HEK293 (cell line): ENCODE data around the gene ZSCAN12.

Experiments
- GLI4 ChIP-seq: fragments of 450-650 bp; formaldehyde crosslinking; IDR thresholded peaks from 2 replicates; pipeline ENCODE4 v1.5.1; 2016; ENCODE audit warnings: missing biosample characterization, missing genetic modification characterization
- GLIS2 ChIP-seq: fragments of 450-650 bp; formaldehyde crosslinking; IDR thresholded peaks from 2 replicates; pipeline ENCODE4 v1.5.1; 2016; ENCODE audit warnings: missing biosample characterization, missing genetic modification characterization
- KLF8 ChIP-seq: fragments of 450-650 bp; formaldehyde crosslinking; IDR thresholded peaks from 2 replicates; pipeline ENCODE4 v1.5.1; 2016; ENCODE audit warnings: missing biosample characterization, missing genetic modification characterization
- MYNN ChIP-seq: fragments of 450-650 bp; formaldehyde crosslinking; IDR thresholded peaks from 2 replicates; pipeline ENCODE4 v1.5.1; 2016; ENCODE audit warnings: missing biosample characterization, missing genetic modification characterization, borderline replicate concordance
- REPIN1 ChIP-seq: fragments of 450-650 bp; formaldehyde crosslinking; IDR thresholded peaks from 2 replicates; pipeline ENCODE4 v1.5.1; 2017; ENCODE audit warnings: missing biosample characterization, missing genetic modification characterization, low read depth
- SETDB1 ChIP-seq: IDR thresholded peaks from one replicate; pipeline ENCODE4 v1.6.1; 2017; ENCODE audit warnings: mild to moderate bottlenecking, low read length, moderate library complexity, mixed read lengths; ENCODE audit not compliant: insufficient read length
- SP3 ChIP-seq: fragments of 450-650 bp; formaldehyde crosslinking; IDR thresholded peaks from 2 replicates; pipeline ENCODE4 v1.5.1; 2016; ENCODE audit warnings: missing biosample characterization, missing genetic modification characterization
- WT1 ChIP-seq: fragments of 450-650 bp; formaldehyde crosslinking; IDR thresholded peaks from 2 replicates; pipeline ENCODE4 v1.5.1; 2016; ENCODE audit warnings: missing biosample characterization, missing genetic modification characterization
- YY1 ChIP-seq: fragments of 450-650 bp; formaldehyde crosslinking; IDR thresholded peaks from 2 replicates; pipeline ENCODE4 v1.5.1; 2018; ENCODE audit warnings: missing biosample characterization, missing genetic modification characterization
- ZBTB8A ChIP-seq: fragments of 450-650 bp; formaldehyde crosslinking; IDR thresholded peaks from 2 replicates; pipeline ENCODE4 v1.5.1; 2016; ENCODE audit warnings: missing biosample characterization, missing genetic modification characterization
- ZEB2 ChIP-seq: fragments of 450-650 bp; formaldehyde crosslinking; IDR thresholded peaks from 2 replicates; pipeline ENCODE4 v1.5.1; 2016; ENCODE audit warnings: missing biosample characterization, missing genetic modification characterization
- ZFP37 ChIP-seq: fragments of 450-650 bp; formaldehyde crosslinking; IDR thresholded peaks from 2 replicates; pipeline ENCODE4 v1.5.1; 2016; ENCODE audit warnings: missing biosample characterization, missing genetic modification characterization
- ZNF169 ChIP-seq: fragments of 450-650 bp; formaldehyde crosslinking; IDR thresholded peaks from 2 replicates; pipeline ENCODE4 v1.5.1; 2016; ENCODE audit warnings: missing biosample characterization, missing genetic modification characterization
- ZNF184 ChIP-seq: fragments of 450-650 bp; IDR thresholded peaks from 2 replicates; pipeline ENCODE4 v1.5.1; 2018; ENCODE audit warnings: missing biosample characterization, mild to moderate bottlenecking, missing genetic modification characterization
- ZNF202 ChIP-seq: fragments of 450-650 bp; formaldehyde crosslinking; IDR thresholded peaks from 2 replicates; pipeline ENCODE4 v1.5.1; 2016; ENCODE audit warnings: missing biosample characterization, missing genetic modification characterization, borderline replicate concordance
- ZNF214 ChIP-seq: fragments of 450-650 bp; formaldehyde crosslinking; IDR thresholded peaks from 2 replicates; pipeline ENCODE4 v1.5.1; 2017; ENCODE audit warnings: missing biosample characterization, mild to moderate bottlenecking, missing genetic modification characterization, borderline replicate concordance
- ZNF266 ChIP-seq: fragments of 450-650 bp; formaldehyde crosslinking; IDR thresholded peaks from 2 replicates; pipeline ENCODE4 v1.5.1; 2016; ENCODE audit warnings: missing biosample characterization, missing genetic modification characterization, low read depth
- ZNF274 ChIP-seq, 2 experiments: fragments of 200-500 bp in 1 of 2; fragments of 450-650 bp in 1 of 2; sonication (Bioruptor generic) in 1 of 2; formaldehyde crosslinking in 1 of 2; IDR thresholded peaks; 2 replicates each; pipeline versions ENCODE4 v1.5.1 to v1.6.1; 2014 to 2016; ENCODE audit warnings: borderline replicate concordance in 1 of 2, inconsistent platforms in 1 of 2, low read length in 1 of 2, missing biosample characterization in 1 of 2, missing genetic modification characterization in 1 of 2
- ZNF394 ChIP-seq: fragments of 450-650 bp; formaldehyde crosslinking; IDR thresholded peaks from 2 replicates; pipeline ENCODE4 v1.5.1; 2016; ENCODE audit warnings: missing biosample characterization, missing genetic modification characterization, mild to moderate bottlenecking, moderate library complexity, borderline replicate concordance
- ZNF433 ChIP-seq: fragments of 450-650 bp; formaldehyde crosslinking; IDR thresholded peaks from 2 replicates; pipeline ENCODE4 v1.5.1; 2016; ENCODE audit warnings: missing biosample characterization, missing genetic modification characterization, low read depth
- ZNF629 ChIP-seq: fragments of 450-650 bp; formaldehyde crosslinking; IDR thresholded peaks from 2 replicates; pipeline ENCODE4 v1.5.1; 2017; ENCODE audit warnings: missing biosample characterization, missing genetic modification characterization
- ZNF776 ChIP-seq: fragments of 450-650 bp; formaldehyde crosslinking; IDR thresholded peaks from 2 replicates; pipeline ENCODE4 v1.5.0; 2017; ENCODE audit warnings: missing biosample characterization, missing genetic modification characterization, borderline replicate concordance
- ZNF837 ChIP-seq: fragments of 450-650 bp; formaldehyde crosslinking; IDR thresholded peaks from 2 replicates; pipeline ENCODE4 v1.5.1; 2016; ENCODE audit warnings: missing biosample characterization, missing genetic modification characterization
- ZSCAN30 ChIP-seq: fragments of 450-650 bp; IDR thresholded peaks from 2 replicates; pipeline ENCODE4 v1.5.1; 2018; ENCODE audit warnings: missing biosample characterization, mild to moderate bottlenecking, missing genetic modification characterization, moderate library complexity
- TF ChIP-seq, protein P1 (sequence below): fragments of 450-650 bp; formaldehyde crosslinking; IDR thresholded peaks from 2 replicates; pipeline ENCODE4 v1.5.1; 2016; ENCODE audit warnings: missing biosample characterization, missing genetic modification characterization, borderline replicate concordance
- TF ChIP-seq, protein P2 (sequence below): fragments of 450-650 bp; formaldehyde crosslinking; IDR thresholded peaks from 2 replicates; pipeline ENCODE4 v1.5.1; 2016; ENCODE audit warnings: missing biosample characterization, missing genetic modification characterization
- TF ChIP-seq, protein P3 (sequence below): fragments of 450-650 bp; formaldehyde crosslinking; IDR thresholded peaks from 2 replicates; pipeline ENCODE4 v1.5.1; 2017; ENCODE audit warnings: missing biosample characterization, missing genetic modification characterization
- TF ChIP-seq, protein P4 (sequence below): fragments of 450-650 bp; formaldehyde crosslinking; IDR thresholded peaks from 2 replicates; pipeline ENCODE4 v1.5.1; 2016; ENCODE audit warnings: missing biosample characterization, missing genetic modification characterization
- TF ChIP-seq, protein P5 (sequence below): fragments of 450-650 bp; formaldehyde crosslinking; IDR thresholded peaks from 2 replicates; pipeline ENCODE4 v1.5.1; 2016; ENCODE audit warnings: missing biosample characterization, missing genetic modification characterization

ZSCAN12 gene

DNA sequence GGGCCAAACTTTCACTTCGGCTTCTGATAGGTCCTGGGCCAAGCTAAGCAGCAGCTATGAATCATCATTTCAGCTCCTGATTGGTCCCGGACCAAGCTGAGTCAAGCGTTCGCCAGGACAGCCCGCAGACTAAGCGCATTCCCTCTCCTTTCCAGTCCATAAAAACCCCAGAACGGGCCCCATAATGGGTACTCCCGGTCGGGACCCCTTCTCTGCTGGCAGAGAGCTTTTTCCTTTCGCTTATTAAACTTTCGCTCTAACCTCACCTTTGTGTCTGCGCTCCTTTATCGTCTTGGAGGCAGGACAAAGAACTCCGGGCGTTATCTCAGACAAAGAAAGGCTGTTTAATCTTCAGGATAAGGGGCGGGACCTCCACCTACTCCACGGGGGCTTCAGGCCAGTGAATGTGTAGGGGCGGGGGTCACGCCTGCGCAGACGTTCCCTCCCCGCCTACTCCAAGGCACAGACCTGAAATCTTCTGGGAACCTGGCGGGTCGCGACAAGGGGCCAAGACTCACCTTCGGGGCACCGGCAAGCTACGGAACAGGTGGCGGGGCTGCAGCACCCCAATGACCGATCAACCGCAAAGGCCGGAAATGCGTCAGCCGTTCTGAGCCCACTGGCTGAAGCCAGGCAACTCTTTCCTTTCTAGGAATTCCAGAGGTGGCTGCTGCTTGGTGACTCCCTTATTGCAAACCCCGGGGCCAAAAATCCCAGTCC is 63.8 kb downstream of the ZSCAN12 start, which contains the start of gene ZSCAN31 (continued):
- no peak for TF ChIP-seq GLI4 (tag by site-specific recombination)
- no peak for TF ChIP-seq ZNF214
- no peak for TF ChIP-seq ZNF266 (tag by site-specific recombination)
- TF ChIP-seq KLF8: peak; percentile 57; the same call in 1 of the 2 replicates
- peak; percentile 69 for TF ChIP-seq SP3 (tag by site-specific recombination)
- peak; percentile 38 for TF ChIP-seq SETDB1
- TF ChIP-seq, protein P1, sequence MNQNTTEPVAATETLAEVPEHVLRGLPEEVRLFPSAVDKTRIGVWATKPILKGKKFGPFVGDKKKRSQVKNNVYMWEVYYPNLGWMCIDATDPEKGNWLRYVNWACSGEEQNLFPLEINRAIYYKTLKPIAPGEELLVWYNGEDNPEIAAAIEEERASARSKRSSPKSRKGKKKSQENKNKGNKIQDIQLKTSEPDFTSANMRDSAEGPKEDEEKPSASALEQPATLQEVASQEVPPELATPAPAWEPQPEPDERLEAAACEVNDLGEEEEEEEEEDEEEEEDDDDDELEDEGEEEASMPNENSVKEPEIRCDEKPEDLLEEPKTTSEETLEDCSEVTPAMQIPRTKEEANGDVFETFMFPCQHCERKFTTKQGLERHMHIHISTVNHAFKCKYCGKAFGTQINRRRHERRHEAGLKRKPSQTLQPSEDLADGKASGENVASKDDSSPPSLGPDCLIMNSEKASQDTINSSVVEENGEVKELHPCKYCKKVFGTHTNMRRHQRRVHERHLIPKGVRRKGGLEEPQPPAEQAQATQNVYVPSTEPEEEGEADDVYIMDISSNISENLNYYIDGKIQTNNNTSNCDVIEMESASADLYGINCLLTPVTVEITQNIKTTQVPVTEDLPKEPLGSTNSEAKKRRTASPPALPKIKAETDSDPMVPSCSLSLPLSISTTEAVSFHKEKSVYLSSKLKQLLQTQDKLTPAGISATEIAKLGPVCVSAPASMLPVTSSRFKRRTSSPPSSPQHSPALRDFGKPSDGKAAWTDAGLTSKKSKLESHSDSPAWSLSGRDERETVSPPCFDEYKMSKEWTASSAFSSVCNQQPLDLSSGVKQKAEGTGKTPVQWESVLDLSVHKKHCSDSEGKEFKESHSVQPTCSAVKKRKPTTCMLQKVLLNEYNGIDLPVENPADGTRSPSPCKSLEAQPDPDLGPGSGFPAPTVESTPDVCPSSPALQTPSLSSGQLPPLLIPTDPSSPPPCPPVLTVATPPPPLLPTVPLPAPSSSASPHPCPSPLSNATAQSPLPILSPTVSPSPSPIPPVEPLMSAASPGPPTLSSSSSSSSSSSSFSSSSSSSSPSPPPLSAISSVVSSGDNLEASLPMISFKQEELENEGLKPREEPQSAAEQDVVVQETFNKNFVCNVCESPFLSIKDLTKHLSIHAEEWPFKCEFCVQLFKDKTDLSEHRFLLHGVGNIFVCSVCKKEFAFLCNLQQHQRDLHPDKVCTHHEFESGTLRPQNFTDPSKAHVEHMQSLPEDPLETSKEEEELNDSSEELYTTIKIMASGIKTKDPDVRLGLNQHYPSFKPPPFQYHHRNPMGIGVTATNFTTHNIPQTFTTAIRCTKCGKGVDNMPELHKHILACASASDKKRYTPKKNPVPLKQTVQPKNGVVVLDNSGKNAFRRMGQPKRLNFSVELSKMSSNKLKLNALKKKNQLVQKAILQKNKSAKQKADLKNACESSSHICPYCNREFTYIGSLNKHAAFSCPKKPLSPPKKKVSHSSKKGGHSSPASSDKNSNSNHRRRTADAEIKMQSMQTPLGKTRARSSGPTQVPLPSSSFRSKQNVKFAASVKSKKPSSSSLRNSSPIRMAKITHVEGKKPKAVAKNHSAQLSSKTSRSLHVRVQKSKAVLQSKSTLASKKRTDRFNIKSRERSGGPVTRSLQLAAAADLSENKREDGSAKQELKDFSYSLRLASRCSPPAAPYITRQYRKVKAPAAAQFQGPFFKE (tag by site-specific recombination): no peak
- TF ChIP-seq, protein P2, sequence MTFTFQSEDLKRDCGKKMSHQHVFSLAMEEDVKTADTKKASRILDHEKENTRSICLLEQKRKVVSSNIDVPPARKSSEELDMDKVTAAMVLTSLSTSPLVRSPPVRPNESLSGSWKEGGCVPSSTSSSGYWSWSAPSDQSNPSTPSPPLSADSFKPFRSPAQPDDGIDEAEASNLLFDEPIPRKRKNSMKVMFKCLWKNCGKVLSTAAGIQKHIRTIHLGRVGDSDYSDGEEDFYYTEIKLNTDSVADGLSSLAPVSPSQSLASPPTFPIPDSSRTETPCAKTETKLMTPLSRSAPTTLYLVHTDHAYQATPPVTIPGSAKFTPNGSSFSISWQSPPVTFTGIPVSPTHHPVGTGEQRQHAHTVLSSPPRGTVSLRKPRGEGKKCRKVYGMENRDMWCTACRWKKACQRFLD (tag by site-specific recombination): no peak
- 0 out of 2 replicates have a peak, but pooled peaks have one; percentile 47 for TF ChIP-seq ZNF394 (tag by site-specific recombination)
- peak; percentile 76 for TF ChIP-seq ZBTB8A
- TF ChIP-seq ZSCAN30 (tag by site-specific recombination): peak; percentile 79
- no peak for TF ChIP-seq ZFP37 (tag by site-specific recombination)
- TF ChIP-seq WT1 (tag by site-specific recombination): peak; percentile 34; the same call in 1 of the 2 replicates
- TF ChIP-seq, protein P3, sequence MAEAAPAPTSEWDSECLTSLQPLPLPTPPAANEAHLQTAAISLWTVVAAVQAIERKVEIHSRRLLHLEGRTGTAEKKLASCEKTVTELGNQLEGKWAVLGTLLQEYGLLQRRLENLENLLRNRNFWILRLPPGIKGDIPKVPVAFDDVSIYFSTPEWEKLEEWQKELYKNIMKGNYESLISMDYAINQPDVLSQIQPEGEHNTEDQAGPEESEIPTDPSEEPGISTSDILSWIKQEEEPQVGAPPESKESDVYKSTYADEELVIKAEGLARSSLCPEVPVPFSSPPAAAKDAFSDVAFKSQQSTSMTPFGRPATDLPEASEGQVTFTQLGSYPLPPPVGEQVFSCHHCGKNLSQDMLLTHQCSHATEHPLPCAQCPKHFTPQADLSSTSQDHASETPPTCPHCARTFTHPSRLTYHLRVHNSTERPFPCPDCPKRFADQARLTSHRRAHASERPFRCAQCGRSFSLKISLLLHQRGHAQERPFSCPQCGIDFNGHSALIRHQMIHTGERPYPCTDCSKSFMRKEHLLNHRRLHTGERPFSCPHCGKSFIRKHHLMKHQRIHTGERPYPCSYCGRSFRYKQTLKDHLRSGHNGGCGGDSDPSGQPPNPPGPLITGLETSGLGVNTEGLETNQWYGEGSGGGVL (tag by site-specific recombination): no peak
- no peak for TF ChIP-seq ZNF433 (tag by site-specific recombination)
- peak; percentile 81 for TF ChIP-seq ZEB2 (tag by site-specific recombination)
- peak; percentile 79 for TF ChIP-seq GLIS2 (tag by site-specific recombination)
- no peak for TF ChIP-seq ZNF169 (tag by site-specific recombination)
- no peak for TF ChIP-seq ZNF837 (tag by site-specific recombination)
- TF ChIP-seq, protein P4, sequence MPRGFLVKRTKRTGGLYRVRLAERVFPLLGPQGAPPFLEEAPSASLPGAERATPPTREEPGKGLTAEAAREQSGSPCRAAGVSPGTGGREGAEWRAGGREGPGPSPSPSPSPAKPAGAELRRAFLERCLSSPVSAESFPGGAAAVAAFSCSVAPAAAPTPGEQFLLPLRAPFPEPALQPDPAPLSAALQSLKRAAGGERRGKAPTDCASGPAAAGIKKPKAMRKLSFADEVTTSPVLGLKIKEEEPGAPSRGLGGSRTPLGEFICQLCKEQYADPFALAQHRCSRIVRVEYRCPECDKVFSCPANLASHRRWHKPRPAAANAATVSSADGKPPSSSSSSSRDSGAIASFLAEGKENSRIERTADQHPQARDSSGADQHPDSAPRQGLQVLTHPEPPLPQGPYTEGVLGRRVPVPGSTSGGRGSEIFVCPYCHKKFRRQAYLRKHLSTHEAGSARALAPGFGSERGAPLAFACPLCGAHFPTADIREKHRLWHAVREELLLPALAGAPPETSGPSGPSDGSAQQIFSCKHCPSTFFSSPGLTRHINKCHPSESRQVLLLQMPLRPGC (tag by site-specific recombination): no peak; the same call in 1 of the 2 replicates
- TF ChIP-seq ZNF274 (IDR thresholded peaks at IDR 0.05; ENCODE audit: low read length): no peak
- no peak for TF ChIP-seq ZNF274 (tag by site-specific recombination; IDR thresholded peaks at IDR 0.05; ENCODE audit: borderline replicate concordance)
- TF ChIP-seq ZNF776: no peak
- TF ChIP-seq ZNF184 (tag by site-specific recombination): no peak; the same call in 1 of the 2 replicates
- TF ChIP-seq REPIN1 (tag by site-specific recombination): no peak
- TF ChIP-seq ZNF629: peak; percentile 76; the same call in 1 of the 2 replicates
- TF ChIP-seq, protein P5, sequence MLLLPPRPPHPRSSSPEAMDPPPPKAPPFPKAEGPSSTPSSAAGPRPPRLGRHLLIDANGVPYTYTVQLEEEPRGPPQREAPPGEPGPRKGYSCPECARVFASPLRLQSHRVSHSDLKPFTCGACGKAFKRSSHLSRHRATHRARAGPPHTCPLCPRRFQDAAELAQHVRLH (tag by site-specific recombination): 0 out of 2 replicates have a peak, but pooled peaks have one; percentile 15
- TF ChIP-seq MYNN: no peak
- TF ChIP-seq YY1 (tag by site-specific recombination): peak; percentile 46; the same call in 1 of the 2 replicates
- TF ChIP-seq ZNF202 (tag by site-specific recombination): no peak
